ENCODE data around the gene COA3. TPM values are rescaled to one million over a fixed set of nuclear protein-coding genes. Genes with fewer than 3 reads are reported as not detected.

The COA3 gene
- total and polyA plus RNA-seq, 4 donors, result 62.3 to 294 (median 103) TPM

DNA sequence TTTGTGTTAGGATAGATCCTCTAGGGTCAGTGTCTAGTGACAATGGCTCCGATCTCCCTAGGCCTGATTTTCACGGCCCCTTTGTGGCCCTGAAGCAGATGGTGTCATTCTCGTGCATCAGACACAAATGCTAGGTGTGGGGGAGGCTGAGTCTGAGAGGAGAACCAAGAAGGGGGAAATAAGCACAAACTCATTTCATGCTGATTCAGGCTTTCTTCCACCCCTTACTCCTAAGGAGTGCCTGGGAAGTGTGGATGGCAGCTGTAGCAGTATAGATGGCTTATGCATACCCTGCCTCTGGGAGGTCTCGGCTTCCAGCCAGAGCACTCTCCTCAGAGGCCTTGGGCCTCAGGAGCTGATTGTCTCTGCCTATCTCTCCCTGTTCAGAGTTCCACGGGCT lies 19.9 kb downstream of the COA3 start:
- no peak overlapping the region for H3K9ac ChIP-seq (ENCODE audit: low read depth in 1 of 2, low read length in 2 of 2)
- H3K4me1 ChIP-seq (ENCODE audit: control insufficient read depth in 4 of 4, insufficient read depth in 4 of 4, low read length in 3 of 4), result peaks cover 9 to 24% (median 20%) of the 10 kb centered on the region in 4 donors
- H3K9me3 ChIP-seq (ENCODE audit: control insufficient read depth in 4 of 4, low read length in 3 of 4), result no peaks in the 10 kb centered on the region
- H3K27me3 ChIP-seq (ENCODE audit: control insufficient read depth in 4 of 4, insufficient read depth in 4 of 4, low read length in 3 of 4), result peaks cover 0 to 6% (median 0%) of the 10 kb centered on the region in 4 donors
- TF ChIP-seq FOXA1 (IDR thresholded peaks at IDR 0.05), result no peak
- no peak for TF ChIP-seq SP1 (IDR thresholded peaks at IDR 0.05)
- no peak for TF ChIP-seq FOXA2 (IDR thresholded peaks at IDR 0.05)
- TF ChIP-seq TAF1 (conservative IDR thresholded peaks at IDR 0.05), result no peak
- no peak for TF ChIP-seq HNF4A (conservative IDR thresholded peaks at IDR 0.05)
- TF ChIP-seq, protein P1, sequence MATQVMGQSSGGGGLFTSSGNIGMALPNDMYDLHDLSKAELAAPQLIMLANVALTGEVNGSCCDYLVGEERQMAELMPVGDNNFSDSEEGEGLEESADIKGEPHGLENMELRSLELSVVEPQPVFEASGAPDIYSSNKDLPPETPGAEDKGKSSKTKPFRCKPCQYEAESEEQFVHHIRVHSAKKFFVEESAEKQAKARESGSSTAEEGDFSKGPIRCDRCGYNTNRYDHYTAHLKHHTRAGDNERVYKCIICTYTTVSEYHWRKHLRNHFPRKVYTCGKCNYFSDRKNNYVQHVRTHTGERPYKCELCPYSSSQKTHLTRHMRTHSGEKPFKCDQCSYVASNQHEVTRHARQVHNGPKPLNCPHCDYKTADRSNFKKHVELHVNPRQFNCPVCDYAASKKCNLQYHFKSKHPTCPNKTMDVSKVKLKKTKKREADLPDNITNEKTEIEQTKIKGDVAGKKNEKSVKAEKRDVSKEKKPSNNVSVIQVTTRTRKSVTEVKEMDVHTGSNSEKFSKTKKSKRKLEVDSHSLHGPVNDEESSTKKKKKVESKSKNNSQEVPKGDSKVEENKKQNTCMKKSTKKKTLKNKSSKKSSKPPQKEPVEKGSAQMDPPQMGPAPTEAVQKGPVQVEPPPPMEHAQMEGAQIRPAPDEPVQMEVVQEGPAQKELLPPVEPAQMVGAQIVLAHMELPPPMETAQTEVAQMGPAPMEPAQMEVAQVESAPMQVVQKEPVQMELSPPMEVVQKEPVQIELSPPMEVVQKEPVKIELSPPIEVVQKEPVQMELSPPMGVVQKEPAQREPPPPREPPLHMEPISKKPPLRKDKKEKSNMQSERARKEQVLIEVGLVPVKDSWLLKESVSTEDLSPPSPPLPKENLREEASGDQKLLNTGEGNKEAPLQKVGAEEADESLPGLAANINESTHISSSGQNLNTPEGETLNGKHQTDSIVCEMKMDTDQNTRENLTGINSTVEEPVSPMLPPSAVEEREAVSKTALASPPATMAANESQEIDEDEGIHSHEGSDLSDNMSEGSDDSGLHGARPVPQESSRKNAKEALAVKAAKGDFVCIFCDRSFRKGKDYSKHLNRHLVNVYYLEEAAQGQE (IDR thresholded peaks at IDR 0.05), result no peak
- TF ChIP-seq, protein P2, sequence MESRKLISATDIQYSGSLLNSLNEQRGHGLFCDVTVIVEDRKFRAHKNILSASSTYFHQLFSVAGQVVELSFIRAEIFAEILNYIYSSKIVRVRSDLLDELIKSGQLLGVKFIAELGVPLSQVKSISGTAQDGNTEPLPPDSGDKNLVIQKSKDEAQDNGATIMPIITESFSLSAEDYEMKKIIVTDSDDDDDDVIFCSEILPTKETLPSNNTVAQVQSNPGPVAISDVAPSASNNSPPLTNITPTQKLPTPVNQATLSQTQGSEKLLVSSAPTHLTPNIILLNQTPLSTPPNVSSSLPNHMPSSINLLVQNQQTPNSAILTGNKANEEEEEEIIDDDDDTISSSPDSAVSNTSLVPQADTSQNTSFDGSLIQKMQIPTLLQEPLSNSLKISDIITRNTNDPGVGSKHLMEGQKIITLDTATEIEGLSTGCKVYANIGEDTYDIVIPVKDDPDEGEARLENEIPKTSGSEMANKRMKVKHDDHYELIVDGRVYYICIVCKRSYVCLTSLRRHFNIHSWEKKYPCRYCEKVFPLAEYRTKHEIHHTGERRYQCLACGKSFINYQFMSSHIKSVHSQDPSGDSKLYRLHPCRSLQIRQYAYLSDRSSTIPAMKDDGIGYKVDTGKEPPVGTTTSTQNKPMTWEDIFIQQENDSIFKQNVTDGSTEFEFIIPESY (IDR thresholded peaks at IDR 0.05), result no peak
- TF ChIP-seq NR2F2 (IDR thresholded peaks at IDR 0.05), result no peak
- TF ChIP-seq HNF4G (IDR thresholded peaks at IDR 0.05), result no peak
- TF ChIP-seq GABPA (IDR thresholded peaks at IDR 0.05 in 1 of 2, conservative IDR thresholded peaks at IDR 0.05 in 1 of 2), result no peak
- TF ChIP-seq, protein P3, sequence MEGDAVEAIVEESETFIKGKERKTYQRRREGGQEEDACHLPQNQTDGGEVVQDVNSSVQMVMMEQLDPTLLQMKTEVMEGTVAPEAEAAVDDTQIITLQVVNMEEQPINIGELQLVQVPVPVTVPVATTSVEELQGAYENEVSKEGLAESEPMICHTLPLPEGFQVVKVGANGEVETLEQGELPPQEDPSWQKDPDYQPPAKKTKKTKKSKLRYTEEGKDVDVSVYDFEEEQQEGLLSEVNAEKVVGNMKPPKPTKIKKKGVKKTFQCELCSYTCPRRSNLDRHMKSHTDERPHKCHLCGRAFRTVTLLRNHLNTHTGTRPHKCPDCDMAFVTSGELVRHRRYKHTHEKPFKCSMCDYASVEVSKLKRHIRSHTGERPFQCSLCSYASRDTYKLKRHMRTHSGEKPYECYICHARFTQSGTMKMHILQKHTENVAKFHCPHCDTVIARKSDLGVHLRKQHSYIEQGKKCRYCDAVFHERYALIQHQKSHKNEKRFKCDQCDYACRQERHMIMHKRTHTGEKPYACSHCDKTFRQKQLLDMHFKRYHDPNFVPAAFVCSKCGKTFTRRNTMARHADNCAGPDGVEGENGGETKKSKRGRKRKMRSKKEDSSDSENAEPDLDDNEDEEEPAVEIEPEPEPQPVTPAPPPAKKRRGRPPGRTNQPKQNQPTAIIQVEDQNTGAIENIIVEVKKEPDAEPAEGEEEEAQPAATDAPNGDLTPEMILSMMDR (IDR thresholded peaks at IDR 0.05; ENCODE audit: low read depth, low read length, missing input control), result no peak
- TF ChIP-seq, protein P4, sequence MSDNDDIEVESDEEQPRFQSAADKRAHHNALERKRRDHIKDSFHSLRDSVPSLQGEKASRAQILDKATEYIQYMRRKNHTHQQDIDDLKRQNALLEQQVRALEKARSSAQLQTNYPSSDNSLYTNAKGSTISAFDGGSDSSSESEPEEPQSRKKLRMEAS (IDR thresholded peaks at IDR 0.05), result no peak
- TF ChIP-seq, protein P5, sequence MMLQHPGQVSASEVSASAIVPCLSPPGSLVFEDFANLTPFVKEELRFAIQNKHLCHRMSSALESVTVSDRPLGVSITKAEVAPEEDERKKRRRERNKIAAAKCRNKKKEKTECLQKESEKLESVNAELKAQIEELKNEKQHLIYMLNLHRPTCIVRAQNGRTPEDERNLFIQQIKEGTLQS (IDR thresholded peaks at IDR 0.05), result no peak
- no peak for TF ChIP-seq RXRA (IDR thresholded peaks at IDR 0.05)
- no peak for TF ChIP-seq YY1 (IDR thresholded peaks at IDR 0.05)
- TF ChIP-seq RAD21 (IDR thresholded peaks at IDR 0.05), result no peak
- no peak for TF ChIP-seq JUND (IDR thresholded peaks at IDR 0.05)
- TF ChIP-seq EGR1 (IDR thresholded peaks at IDR 0.05; ENCODE audit: low read depth in 2 of 2), result no peak
- peaks cover 2 to 41% (median 20%) of the 10 kb centered on the region in 4 donors for H3K36me3 ChIP-seq (ENCODE audit: control insufficient read depth in 4 of 4, insufficient read depth in 3 of 4, low read depth in 1 of 4, low read length in 3 of 4)
- H3K4me3 ChIP-seq (ENCODE audit: low read depth in 1 of 3, low read length in 3 of 3), result no peak overlapping the region
- DNase-seq (ENCODE audit: low spot score), result no peak
- 92% methylated on average over 5 of the region's 5 CpGs for WGBS
- no peak overlapping the region for H3K27ac ChIP-seq (ENCODE audit: low read depth in 1 of 2, low read length in 2 of 2)
